HL-60/S4 treated with retinoic acid at 250 ng/mL for 4 days and 3 days (cell line): Measurements from ENCODE around the gene ZNF764.

ENCODE experiments used
- in situ Hi-C: fragments of 300-500 bp; cut with MboI; formaldehyde crosslinking; loops from 2 replicates; pipeline ENCODE4 v1.7.0; 2022; ENCODE audit warnings: low sequenced_read_pairs

The ZNF764 gene

GRCh38 chr16:30571445-30572322 lies 13.5 kb upstream of the ZNF764 start, which contains the start of gene ZNF688:
Gene ZNF688, minus strand, starts transcription at chr16:30571714. Its CDS starts 85 bp downstream, at chr16:30571629.
- in situ Hi-C loops: no loop called here

DNA sequence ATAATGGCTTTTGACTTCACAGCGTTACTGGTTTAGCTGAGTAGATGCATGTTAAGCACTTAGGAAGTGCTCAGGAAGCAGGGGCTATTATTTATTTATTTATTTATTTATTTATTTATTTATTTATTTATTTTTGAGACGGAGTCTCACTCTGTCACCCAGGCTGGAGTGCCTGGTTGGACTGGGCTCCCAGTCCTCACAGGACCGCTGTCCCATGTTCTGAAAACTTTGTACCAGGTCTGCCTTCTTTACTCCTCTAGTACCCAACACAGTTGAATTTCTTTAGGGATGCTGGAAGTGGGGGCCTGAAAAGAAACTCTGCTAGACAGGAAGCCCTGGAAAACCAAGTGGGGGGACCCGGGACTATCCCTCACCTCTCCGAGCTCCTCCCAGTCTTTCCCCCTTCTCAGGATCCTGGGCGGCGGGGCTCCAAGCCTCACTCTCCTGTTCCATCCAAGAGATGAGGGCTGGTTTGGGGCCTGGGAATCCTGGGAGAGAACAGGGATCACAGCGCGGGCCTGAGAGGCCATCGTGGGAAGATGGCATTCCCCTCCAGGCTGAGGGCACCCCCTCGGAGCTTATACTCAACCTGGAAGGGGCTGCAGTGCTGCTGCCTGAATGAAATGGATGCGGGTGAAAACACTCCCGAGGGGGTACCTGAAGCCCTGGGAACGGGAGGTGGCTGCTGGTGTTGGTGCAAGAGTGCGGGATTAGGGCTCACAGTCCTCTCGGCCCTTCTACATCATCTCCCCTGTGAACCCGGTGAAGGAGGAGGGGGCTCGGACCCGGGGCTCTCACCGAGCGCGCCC lies 12.7 kb upstream of the ZNF764 start:
- in situ Hi-C loops: no loop called here

- in situ Hi-C loops: no loop called here
Measured at GRCh38 chr16:30569746-30570635, 11.8 kb upstream of the ZNF764 start.

DNA sequence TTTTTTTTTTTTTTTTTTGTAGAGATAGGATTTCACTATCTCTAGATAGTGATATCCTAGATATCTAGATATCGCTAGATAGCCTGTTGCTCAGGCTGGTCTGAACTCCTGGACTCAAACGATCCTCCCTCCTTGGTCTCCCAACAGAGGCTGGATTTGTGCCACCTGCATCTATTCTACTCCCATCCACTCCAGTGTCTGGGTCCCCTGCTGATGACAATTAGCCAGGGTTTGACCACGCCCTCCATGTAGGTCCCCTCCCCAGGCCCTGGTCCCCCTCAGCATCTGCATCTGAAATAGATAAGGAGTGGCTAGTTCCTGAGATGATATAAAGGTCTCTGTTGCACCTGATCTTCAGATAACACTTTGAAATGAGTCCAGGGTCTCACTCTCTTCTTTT lies 11.1 kb upstream of the ZNF764 start:
- in situ Hi-C loops: no loop called here

- in situ Hi-C loops: no loop called here
Measured at GRCh38 chr16:30567991-30568638, 9.9 kb upstream of the ZNF764 start.

- in situ Hi-C loops: no loop called here
Measured at GRCh38 chr16:30567160-30567990, 9.2 kb upstream of the ZNF764 start.

DNA sequence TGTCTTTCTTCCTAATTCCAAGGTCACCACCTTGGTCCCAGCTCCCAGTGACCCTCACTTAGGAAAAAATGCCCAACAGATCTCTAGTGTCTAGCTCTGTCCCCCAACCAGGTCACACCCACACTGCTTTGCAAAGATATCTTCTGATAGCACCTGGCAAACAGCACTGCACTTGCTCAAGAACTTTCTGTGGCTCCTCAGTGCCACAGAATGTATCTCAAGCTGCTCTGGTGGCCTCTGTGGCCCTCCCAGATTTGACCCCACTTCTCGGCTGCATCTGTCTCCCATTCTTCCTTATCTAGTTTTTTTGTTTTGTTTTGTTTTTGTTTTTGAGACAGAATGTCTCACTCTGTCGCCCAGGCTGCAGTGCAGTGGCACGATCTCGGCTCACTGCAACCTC lies 8.4 kb upstream of the ZNF764 start:
- in situ Hi-C loops: no loop called here

DNA sequence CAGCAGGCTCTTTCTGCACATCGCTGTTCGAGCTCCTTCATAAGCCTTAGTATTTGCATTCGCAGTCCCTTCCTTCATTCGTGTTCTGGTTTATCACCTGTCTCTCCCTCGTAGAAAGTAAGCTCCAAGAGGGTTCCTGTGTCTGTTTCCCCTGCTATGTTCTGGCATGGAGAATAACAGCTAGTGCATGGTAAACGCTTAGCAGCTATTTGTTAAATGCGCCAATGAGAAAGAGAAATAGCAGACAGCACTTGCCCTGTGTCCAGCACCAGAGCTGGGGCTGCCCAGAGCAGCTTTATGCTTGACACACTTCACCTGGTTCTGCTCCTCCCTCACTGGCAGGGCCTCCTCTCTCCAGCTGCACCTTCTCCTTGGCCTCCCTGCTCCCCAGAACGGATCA lies 7.8 kb upstream of the ZNF764 start:
- in situ Hi-C loops: no loop called here

- in situ Hi-C loops: no loop called here
Measured at GRCh38 chr16:30565526-30565925, 7.4 kb upstream of the ZNF764 start.

- in situ Hi-C loops: no loop called here
Measured at GRCh38 chr16:30562021-30562420, 3.8 kb upstream of the ZNF764 start.

DNA sequence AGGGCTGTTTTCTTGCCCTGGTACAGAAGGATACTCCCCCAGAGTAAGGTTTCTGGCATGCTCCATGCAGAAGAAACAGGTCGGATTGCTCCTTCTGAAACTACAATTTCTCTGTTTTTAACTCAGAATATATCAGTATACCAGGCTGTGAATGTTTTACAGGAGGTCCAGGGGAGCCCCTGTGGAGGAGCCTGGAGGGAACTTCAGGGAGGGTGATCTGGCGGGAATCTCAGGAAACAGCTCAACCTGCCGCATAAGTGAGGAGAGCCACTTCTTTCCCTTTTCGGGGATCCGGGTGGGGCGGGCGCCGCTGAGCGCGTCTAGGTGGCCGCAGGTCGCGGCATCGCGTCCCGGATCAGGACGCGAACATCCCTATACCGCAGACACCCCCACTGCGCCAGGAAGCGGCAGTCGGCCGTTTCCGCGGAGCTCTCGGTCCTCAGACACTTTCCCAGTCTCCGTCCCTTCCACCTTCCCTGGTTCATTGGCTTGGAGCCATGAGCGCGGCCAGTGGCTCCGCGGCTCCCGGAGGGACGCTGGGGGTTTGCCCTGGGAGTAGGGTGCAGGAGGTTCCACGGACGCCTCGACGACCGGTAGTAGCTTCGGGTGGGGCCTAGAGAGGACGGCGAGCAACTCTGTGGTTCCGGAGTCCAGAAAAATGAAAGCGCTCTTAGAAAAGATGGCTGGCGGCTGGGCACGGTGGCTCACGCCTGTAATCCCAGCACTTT lies 3.1 kb upstream of the ZNF764 start:
- in situ Hi-C loops: no loop called here

- in situ Hi-C loops: no loop called here
Measured at GRCh38 chr16:30559690-30560089, 1.5 kb upstream of the ZNF764 start.

DNA sequence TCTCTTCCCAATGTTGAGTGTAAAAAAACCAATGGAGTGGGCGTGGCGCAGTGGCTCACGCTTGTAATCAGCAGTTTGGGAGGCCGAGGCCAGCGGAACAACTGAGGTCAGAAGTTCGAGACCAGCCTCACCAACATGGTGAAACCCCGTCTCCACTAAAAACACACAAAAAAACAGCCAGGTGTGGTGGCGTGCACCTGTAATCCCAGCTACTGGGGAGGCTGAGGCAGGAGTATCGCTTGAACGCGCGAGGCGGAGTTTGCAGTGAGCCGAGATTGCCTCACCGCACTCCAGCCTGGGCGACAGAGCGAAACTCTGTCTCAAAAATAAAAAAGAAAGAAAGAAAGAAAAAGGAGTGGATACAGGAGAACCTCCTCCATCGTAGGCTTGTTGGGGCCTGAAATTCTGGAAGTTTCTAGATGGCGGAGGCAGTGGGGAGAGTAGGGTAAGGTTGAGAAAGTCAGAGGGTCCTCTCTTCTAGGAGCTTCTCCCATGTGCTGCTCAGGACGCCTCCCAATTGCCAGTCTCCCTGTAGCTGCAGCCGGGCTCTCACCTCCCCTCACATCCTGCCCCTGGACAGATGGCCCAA lies 709 bp upstream of the ZNF764 start:
- in situ Hi-C loops: no loop called here

DNA sequence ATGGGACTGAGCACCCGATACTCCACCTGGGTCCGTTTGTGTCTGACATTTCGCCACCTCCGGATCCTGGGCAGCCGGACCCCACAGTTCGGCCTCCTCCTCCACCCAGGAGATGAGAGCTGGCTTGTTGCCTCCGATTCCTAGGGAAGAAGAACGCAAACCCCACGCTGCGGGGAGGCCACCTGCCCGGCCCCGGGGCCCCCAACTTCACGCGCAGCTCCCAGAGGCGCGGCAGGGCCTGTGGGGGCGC lies 542 bp downstream of the ZNF764 start:
- in situ Hi-C loops: no loop called here

GRCh38 chr16:30556125-30556473 lies 2.1 kb downstream of the ZNF764 start:
- in situ Hi-C loops: no loop called here

GRCh38 chr16:30555315-30556124 lies 2.7 kb downstream of the ZNF764 start:
- in situ Hi-C loops: no loop called here

GRCh38 chr16:30554557-30555314 lies 3.4 kb downstream of the ZNF764 start:
- in situ Hi-C loops: no loop called here
